Muscle of leg (tissue), 11 donors: ENCODE measurements around the gene ADCY5. TPM values are rescaled to one million over a fixed set of nuclear protein-coding genes. Genes with fewer than 3 reads are reported as not detected.

Source experiments
- DNase-seq: peaks from one replicate; pipeline ENCODE4 v3.0.0; 2013
- H3K27ac ChIP-seq: one replicate; pipeline ENCODE4 v1.5.1; 2013; ENCODE audit warnings: mild to moderate bottlenecking, low read length, control low read depth
- H3K27me3 ChIP-seq: one replicate; pipeline ENCODE4 v1.6.1; 2013; ENCODE audit warnings: low read length; ENCODE audit not compliant: control insufficient read depth, insufficient read depth
- H3K36me3 ChIP-seq: one replicate; pipeline ENCODE4 v1.6.1; 2013; ENCODE audit warnings: low read length; ENCODE audit not compliant: control insufficient read depth, insufficient read depth
- H3K4me1 ChIP-seq: one replicate; pipeline ENCODE4 v1.6.1; 2013; ENCODE audit warnings: low read length; ENCODE audit not compliant: control insufficient read depth, insufficient read depth
- H3K4me3 ChIP-seq: one replicate; pipeline ENCODE4 v1.5.1; 2013; ENCODE audit warnings: low read length, control low read depth
- H3K9me3 ChIP-seq: replicated peaks from 2 replicates; pipeline ENCODE4 v1.6.1; 2013; ENCODE audit warnings: low read depth, low read length; ENCODE audit not compliant: control insufficient read depth
- WGBS: methylation state at CpG from one replicate; pipeline ENCODE4 v1.1.5; 2013; ENCODE audit warnings: missing lambda C conversion rate; ENCODE audit not compliant: insufficient coverage; 5-methylcytosine and 5-hydroxymethylcytosine counted together
- polyA plus RNA-seq, 8 donors: library from polyadenylated mRNA; unstranded; fragments of 120-200 nt; gene quantifications; one replicate each; pipeline versions ENCODE4 v1.2.1 to v1.2.3, GENCODE V29; 2013; ENCODE audit warnings: inconsistent platforms in 1 of 8, low replicate concordance in 1 of 8; ENCODE audit not compliant: insufficient read length in 8 of 8, insufficient read depth in 1 of 8
- total RNA-seq: library from RNA; stranded (reverse); fragments of 120-200 nt; gene quantifications from one replicate; pipeline ENCODE4 v1.2.4, GENCODE V29; 2013

Gene ADCY5
- total and polyA plus RNA-seq, 9 donors: 1.8 to 6.1 (median 4.4) TPM

GRCh38 chr3:123388042-123388441 lies 60.8 kb downstream of the ADCY5 start:
- peak; percentile 91 for DNase-seq
- H3K36me3 ChIP-seq: no peaks in the 10 kb centered on the region
- 45% methylated on average over 8 of the region's 8 CpGs for WGBS
- H3K4me1 ChIP-seq: peaks cover 80% of the 10 kb centered on the region
- H3K27ac ChIP-seq: peak overlapping the region; percentile 47
- H3K9me3 ChIP-seq: no peaks in the 10 kb centered on the region
- no peak overlapping the region for H3K4me3 ChIP-seq
- H3K27me3 ChIP-seq: peaks cover 2% of the 10 kb centered on the region

GRCh38 chr3:123387532-123387931 lies 61.4 kb downstream of the ADCY5 start:
- 78% methylated on average over 2 of the region's 3 CpGs for WGBS
- peaks cover 82% of the 10 kb centered on the region for H3K4me1 ChIP-seq
- no peaks in the 10 kb centered on the region for H3K36me3 ChIP-seq
- H3K9me3 ChIP-seq: no peaks in the 10 kb centered on the region
- peaks cover 2% of the 10 kb centered on the region for H3K27me3 ChIP-seq
- peak overlapping the region; percentile 20 for H3K27ac ChIP-seq
- DNase-seq: no peak
- H3K4me3 ChIP-seq: no peak overlapping the region

GRCh38 chr3:123386477-123387040 lies 62.3 kb downstream of the ADCY5 start:
- peak; percentile 44 for DNase-seq
- H3K36me3 ChIP-seq: no peaks in the 10 kb centered on the region
- H3K27ac ChIP-seq: no peak overlapping the region
- no peaks in the 10 kb centered on the region for H3K9me3 ChIP-seq
- H3K27me3 ChIP-seq: no peaks in the 10 kb centered on the region
- no peak overlapping the region for H3K4me3 ChIP-seq
- H3K4me1 ChIP-seq: peaks cover 77% of the 10 kb centered on the region
- 38% methylated on average over 8 of the region's 11 CpGs for WGBS

- Histone ChIP-seq H3K27me3 (no peaks in the 10 kb centered on the region), H3K4me3 (no peak overlapping the region), H3K4me1 (peaks cover 74% of the 10 kb centered on the region), H3K36me3 (no peaks in the 10 kb centered on the region), H3K27ac (no peak overlapping the region), H3K9me3 (no peaks in the 10 kb centered on the region)
- DNase-seq: no peak
- WGBS: 69% methylated on average over 8 of the region's 8 CpGs
These were observed 62.9 kb downstream of the ADCY5 start for GRCh38 chr3:123385981-123386380.

GRCh38 chr3:123385499-123385898 lies 63.4 kb downstream of the ADCY5 start:
- 100% methylated on average over 2 of the region's 4 CpGs for WGBS
- DNase-seq: no peak
- no peak overlapping the region for H3K4me3 ChIP-seq
- no peaks in the 10 kb centered on the region for H3K36me3 ChIP-seq
- no peak overlapping the region for H3K27ac ChIP-seq
- no peaks in the 10 kb centered on the region for H3K9me3 ChIP-seq
- no peaks in the 10 kb centered on the region for H3K27me3 ChIP-seq
- peaks cover 72% of the 10 kb centered on the region for H3K4me1 ChIP-seq

GRCh38 chr3:123385001-123385401 lies 63.9 kb downstream of the ADCY5 start:
- Histone ChIP-seq H3K9me3 (no peaks in the 10 kb centered on the region), H3K36me3 (no peaks in the 10 kb centered on the region), H3K4me1 (peaks cover 70% of the 10 kb centered on the region), H3K4me3 (no peak overlapping the region), H3K27ac (peak overlapping the region; percentile 48), H3K27me3 (no peaks in the 10 kb centered on the region)
- WGBS: 43% methylated on average over 1 of the region's 9 CpGs
- no peak for DNase-seq

- DNase-seq: no peak
- Histone ChIP-seq H3K9me3 (no peaks in the 10 kb centered on the region), H3K4me3 (no peak overlapping the region), H3K4me1 (peaks cover 62% of the 10 kb centered on the region), H3K36me3 (no peaks in the 10 kb centered on the region), H3K27me3 (no peaks in the 10 kb centered on the region), H3K27ac (peak overlapping the region; percentile 48)
- 91% methylated on average over 8 of the region's 8 CpGs for WGBS
These were observed 64.6 kb downstream of the ADCY5 start for GRCh38 chr3:123384256-123384655.

GRCh38 chr3:123383091-123384053 lies 65.5 kb downstream of the ADCY5 start:
- H3K36me3 ChIP-seq: no peaks in the 10 kb centered on the region
- DNase-seq: peak; percentile 64
- H3K9me3 ChIP-seq: no peaks in the 10 kb centered on the region
- peak overlapping the region; percentile 48 for H3K27ac ChIP-seq
- 53% methylated on average over 13 of the region's 26 CpGs for WGBS
- no peak overlapping the region for H3K4me3 ChIP-seq
- peaks cover 54% of the 10 kb centered on the region for H3K4me1 ChIP-seq
- H3K27me3 ChIP-seq: no peaks in the 10 kb centered on the region

- 75% methylated on average over 2 of the region's 3 CpGs for WGBS
- H3K4me1 ChIP-seq: peaks cover 48% of the 10 kb centered on the region
These were observed 68.6 kb downstream of the ADCY5 start for GRCh38 chr3:123380261-123380660.

GRCh38 chr3:123379041-123379830 lies 69.7 kb downstream of the ADCY5 start:
- H3K27ac ChIP-seq: no peak overlapping the region
- no peak for DNase-seq
- no peaks in the 10 kb centered on the region for H3K27me3 ChIP-seq
- H3K4me1 ChIP-seq: peaks cover 43% of the 10 kb centered on the region
- no peaks in the 10 kb centered on the region for H3K36me3 ChIP-seq
- H3K9me3 ChIP-seq: no peaks in the 10 kb centered on the region
- no peak overlapping the region for H3K4me3 ChIP-seq
- WGBS: 78% methylated on average over 6 of the region's 11 CpGs

More at GRCh38 chr3:123380261-123380660, 68.6 kb downstream of the ADCY5 start:
- Histone ChIP-seq H3K27ac (no peak overlapping the region), H3K36me3 (no peaks in the 10 kb centered on the region), H3K9me3 (no peaks in the 10 kb centered on the region), H3K4me3 (no peak overlapping the region), H3K27me3 (no peaks in the 10 kb centered on the region)
- DNase-seq: no peak
